GM21515 (cell line): ENCODE data around the gene ZNRF2.
"Not testable (repeated sequence)": the region's sequence is repeated elsewhere in the genome, so short reads cannot be mapped to it uniquely, and the experiment has no call there.

Source experiments
- ATAC-seq: cut with Tn5 transposase; IDR thresholded peaks from one replicate; pipeline ENCODE4 v1.9.1; 2021; ENCODE audit not compliant: unreplicated experiment

The ZNRF2 gene

GRCh38 chr7:30353532-30353931 is 69.1 kb downstream of the ZNRF2 start:
- no peak for ATAC-seq

GRCh38 chr7:30353932-30354607 is 69.7 kb downstream of the ZNRF2 start:
- ATAC-seq, result no peak

GRCh38 chr7:30354791-30355190 is 70.4 kb downstream of the ZNRF2 start:
- no peak for ATAC-seq

- no peak for ATAC-seq
Measured at GRCh38 chr7:30359957-30360356, 75.6 kb downstream of the ZNRF2 start.

- no peak for ATAC-seq
Measured at GRCh38 chr7:30363778-30364563, 79.6 kb downstream of the ZNRF2 start.

GRCh38 chr7:30364773-30365172 is 80.4 kb downstream of the ZNRF2 start:
- no peak for ATAC-seq

- no peak for ATAC-seq
Measured at GRCh38 chr7:30365621-30366020, 81.2 kb downstream of the ZNRF2 start.

- no peak for ATAC-seq
Measured at GRCh38 chr7:30366606-30367005, 82.2 kb downstream of the ZNRF2 start.

GRCh38 chr7:30367561-30367960 is 83.2 kb downstream of the ZNRF2 start:
- ATAC-seq, result no peak

GRCh38 chr7:30369879-30370278 is 85.5 kb downstream of the ZNRF2 start:
- no peak for ATAC-seq

GRCh38 chr7:30371321-30371720 is 86.9 kb downstream of the ZNRF2 start:
- no peak for ATAC-seq

- no peak for ATAC-seq
Measured at GRCh38 chr7:30378275-30378674, 93.9 kb downstream of the ZNRF2 start.

- no peak for ATAC-seq
Measured at GRCh38 chr7:30379131-30379530, 94.7 kb downstream of the ZNRF2 start.

- no peak for ATAC-seq
Measured at GRCh38 chr7:30379741-30380140, 95.3 kb downstream of the ZNRF2 start.

GRCh38 chr7:30380294-30380693 is 95.9 kb downstream of the ZNRF2 start:
- no peak for ATAC-seq

GRCh38 chr7:30380824-30381223 is 96.4 kb downstream of the ZNRF2 start:
- ATAC-seq, result not testable (repeated sequence)

GRCh38 chr7:30382607-30383006 is 98.2 kb downstream of the ZNRF2 start:
- ATAC-seq, result no peak

GRCh38 chr7:30389791-30390190 is 105.4 kb downstream of the ZNRF2 start:
- no peak for ATAC-seq

- ATAC-seq, result no peak
Measured at GRCh38 chr7:30390736-30391636, 106.6 kb downstream of the ZNRF2 start.

GRCh38 chr7:30391806-30392205 is 107.4 kb downstream of the ZNRF2 start:
- no peak for ATAC-seq

GRCh38 chr7:30395676-30396075 is 111.3 kb downstream of the ZNRF2 start:
- no peak for ATAC-seq

GRCh38 chr7:30396389-30396788 is 112.0 kb downstream of the ZNRF2 start:
- ATAC-seq, result no peak
